ENCODE data around the gene ZNF253. TPM values are rescaled to one million over a fixed set of nuclear protein-coding genes. Genes with fewer than 3 reads are reported as not detected.

Gene ZNF253
- total and polyA plus RNA-seq, 9 of the 15 experiments (the other 6 are each of a cell fraction or from before 2014, with no cell fraction given): 4.0 to 14.4 (median 7.5) TPM

- no peak for TF ChIP-seq ZBTB49 (CRISPR knock-in tag; IDR thresholded peaks at IDR 0.05; ENCODE audit: borderline replicate concordance)
- no peak for TF ChIP-seq CUX1 (CRISPR knock-in tag; IDR thresholded peaks at IDR 0.05)
- peak; percentile 12 for TF ChIP-seq PRDM10 (IDR thresholded peaks at IDR 0.05; ENCODE audit: partially characterized antibody)
- TF ChIP-seq CREB3 (tag; conservative IDR thresholded peaks at IDR 0.05; ENCODE audit: low read depth): no peak
- peak; percentile 73 for TF ChIP-seq CBFA2T2 (conservative IDR thresholded peaks at IDR 0.05)
- peak; percentile 69 for TF ChIP-seq TCF3 (CRISPR knock-in tag; IDR thresholded peaks at IDR 0.05)
- no peak for TF ChIP-seq ZNF324 (CRISPR knock-in tag; IDR thresholded peaks at IDR 0.05)
- TF ChIP-seq SMARCA4 (IDR thresholded peaks at IDR 0.05): peak; percentile 52; the same call in 1 of the 2 replicates
- TF ChIP-seq NCOR1 (IDR thresholded peaks at IDR 0.05): peak; percentile 63
- 0 out of 2 replicates have a peak, but pooled peaks have one; percentile 40 for TF ChIP-seq CXXC5 (CRISPR knock-in tag; IDR thresholded peaks at IDR 0.05)
- TF ChIP-seq TRIM28 (IDR thresholded peaks at IDR 0.05): no peak
- TF ChIP-seq SMARCE1 (IDR thresholded peaks at IDR 0.05): peak; percentile 33; the same call in 1 of the 2 replicates
- peak; percentile 77 for TF ChIP-seq ZNF263 (CRISPR knock-in tag; IDR thresholded peaks at IDR 0.05; ENCODE audit: borderline replicate concordance)
- no peak for TF ChIP-seq PRMT5 (CRISPR knock-in tag; IDR thresholded peaks at IDR 0.05)
Measured at GRCh38 chr19:19943848-19944582, 78.3 kb downstream of the ZNF253 start (continued).

Measured in K562 (cell line).